Forelimb muscle (tissue), 1 donor: ENCODE results near the gene KRTAP10-6. TPM values are rescaled to one million over a fixed set of nuclear protein-coding genes. Genes with fewer than 3 reads are reported as not detected.
"Not testable (repeated sequence)": the region's sequence is repeated elsewhere in the genome, so short reads cannot be mapped to it uniquely, and the experiment has no call there.

Experiments
- DNase-seq: peaks from one replicate; pipeline ENCODE4 v3.0.0-alpha.2; 2013; ENCODE audit warnings: low read depth
- polyA plus RNA-seq: library from polyadenylated mRNA; unstranded; fragments of 120-200 nt; gene quantifications from one replicate; pipeline ENCODE4 v1.2.1, GENCODE V29; 2013; ENCODE audit not compliant: insufficient read length

Gene KRTAP10-6
- polyA plus RNA-seq, 1 donor: not detected

DNA sequence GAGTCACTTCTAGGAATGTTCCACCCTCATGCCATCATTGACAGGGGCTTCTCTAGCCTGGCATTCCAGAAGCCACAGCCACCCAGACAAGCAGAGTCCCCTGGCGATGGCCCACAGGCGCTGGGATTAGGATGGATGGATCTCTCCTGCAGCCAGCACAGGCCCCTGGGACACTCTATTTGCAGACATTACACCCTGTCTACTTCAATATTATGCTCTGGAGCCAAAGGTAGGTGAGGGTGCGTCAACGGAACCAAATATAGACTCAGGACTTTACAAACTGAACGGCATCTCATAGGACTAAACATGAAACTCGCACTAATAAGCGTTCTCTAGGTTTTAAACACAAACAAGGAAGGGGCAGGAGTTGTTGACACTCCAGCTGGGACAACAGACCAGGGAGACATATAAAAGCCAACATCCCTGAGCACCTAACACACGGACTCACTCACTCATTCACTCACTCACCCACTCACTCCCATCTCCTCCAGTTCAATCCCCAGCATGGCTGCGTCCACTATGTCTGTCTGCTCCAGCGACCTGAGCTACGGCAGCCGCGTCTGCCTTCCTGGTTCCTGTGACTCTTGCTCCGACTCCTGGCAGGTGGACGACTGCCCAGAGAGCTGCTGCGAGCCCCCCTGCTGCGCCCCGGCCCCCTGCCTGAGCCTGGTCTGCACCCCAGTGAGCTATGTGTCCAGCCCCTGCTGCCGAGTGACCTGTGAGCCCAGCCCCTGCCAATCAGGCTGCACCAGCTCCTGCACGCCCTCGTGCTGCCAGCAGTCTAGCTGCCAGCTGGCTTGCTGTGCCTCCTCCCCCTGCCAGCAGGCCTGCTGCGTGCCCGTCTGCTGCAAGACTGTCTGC, 8.0 kb upstream of the KRTAP10-6 start, which contains the start of gene KRTAP10-7:
Gene KRTAP10-7, plus strand, starts transcription at position 480 of the 861 bp plus-strand sequence. Its CDS starts 25 bp downstream, at position 505.
- DNase-seq: not testable (repeated sequence)

DNA sequence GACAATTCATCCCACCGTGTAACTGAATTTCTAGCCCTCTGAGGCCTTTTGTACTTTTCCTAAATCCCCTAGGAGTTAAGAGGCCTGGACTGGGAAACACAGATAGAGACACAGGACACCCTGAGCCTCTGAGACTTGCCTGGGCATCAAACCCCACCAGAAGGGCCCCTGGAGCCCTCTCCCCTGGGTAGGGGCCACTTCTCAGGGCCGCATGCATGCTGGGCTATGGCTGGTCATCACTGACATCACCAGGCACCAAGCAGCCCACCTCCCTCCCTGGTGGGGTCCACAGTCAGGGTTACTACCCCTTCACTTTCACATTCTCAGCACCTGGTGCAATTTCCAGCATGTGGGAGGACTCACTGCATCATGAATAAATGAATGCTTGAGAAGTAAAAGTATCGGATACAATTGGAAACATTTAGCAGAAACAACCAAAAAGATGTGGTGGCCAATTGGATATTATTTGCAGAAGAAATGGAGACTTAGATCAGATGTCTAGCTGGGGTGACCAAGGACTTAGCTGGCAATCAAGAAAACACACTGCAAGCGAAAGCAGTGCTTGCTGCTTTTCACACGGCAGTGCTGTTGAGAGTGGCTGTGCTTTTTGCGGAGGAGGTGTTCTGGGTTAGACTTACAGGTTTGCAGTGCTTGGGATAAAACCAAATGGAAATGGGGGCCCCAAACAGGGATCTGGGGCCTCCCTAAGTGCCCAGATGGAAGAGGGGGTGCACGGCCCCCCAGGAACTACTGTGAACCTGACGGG, 7.1 kb upstream of the KRTAP10-6 start:
- DNase-seq: no peak

DNA sequence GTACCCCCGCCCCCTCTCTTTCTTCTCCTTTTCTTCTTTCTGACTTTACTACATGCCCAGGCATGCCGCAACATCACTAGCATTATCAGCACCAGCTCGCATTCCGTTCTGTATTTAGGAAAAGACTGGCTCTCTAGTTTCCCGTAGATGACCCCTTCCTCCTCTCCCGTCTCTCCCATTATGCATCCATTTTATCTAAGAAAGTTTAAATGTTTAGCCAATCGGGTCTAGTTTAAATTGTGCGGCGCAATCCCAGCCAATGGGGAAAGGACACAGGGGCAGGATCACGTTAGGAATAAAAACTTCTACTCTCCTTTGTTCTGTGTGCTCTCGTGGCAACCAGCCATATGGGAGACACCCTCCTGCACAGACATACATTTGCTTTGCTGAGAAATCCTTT, 5.8 kb upstream of the KRTAP10-6 start:
- DNase-seq: no peak

DNA sequence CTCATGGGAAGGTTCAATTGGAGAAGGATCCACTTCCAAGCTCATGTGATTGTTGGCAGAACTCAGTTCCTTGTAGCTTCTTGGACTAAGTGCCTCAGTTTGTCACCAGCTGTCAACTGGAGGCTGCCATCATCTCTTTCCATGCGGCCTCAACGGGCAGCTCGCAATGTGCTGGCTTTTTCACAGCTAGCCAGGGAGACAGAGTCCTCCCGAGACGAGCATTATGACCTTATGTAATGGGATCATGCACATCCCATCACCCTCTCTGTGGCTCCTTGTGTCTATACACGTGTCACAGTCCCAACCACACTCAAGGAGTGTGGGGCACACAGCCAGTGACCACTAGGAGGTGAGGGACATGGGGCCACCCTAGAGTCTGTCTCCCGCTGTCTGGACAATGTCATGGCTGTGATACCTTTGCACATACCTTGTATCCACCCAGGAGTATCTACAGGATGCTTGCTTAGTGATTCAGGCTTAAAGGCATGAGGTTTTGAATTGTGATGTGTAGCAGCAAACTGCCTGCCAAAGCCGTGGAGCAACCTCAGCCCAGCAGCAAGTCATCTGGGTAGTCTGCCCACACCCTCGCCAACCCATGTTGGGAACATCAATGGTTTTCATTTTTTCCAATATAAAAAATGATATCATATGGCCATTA, 3.9 kb upstream of the KRTAP10-6 start:
- no peak for DNase-seq

DNA sequence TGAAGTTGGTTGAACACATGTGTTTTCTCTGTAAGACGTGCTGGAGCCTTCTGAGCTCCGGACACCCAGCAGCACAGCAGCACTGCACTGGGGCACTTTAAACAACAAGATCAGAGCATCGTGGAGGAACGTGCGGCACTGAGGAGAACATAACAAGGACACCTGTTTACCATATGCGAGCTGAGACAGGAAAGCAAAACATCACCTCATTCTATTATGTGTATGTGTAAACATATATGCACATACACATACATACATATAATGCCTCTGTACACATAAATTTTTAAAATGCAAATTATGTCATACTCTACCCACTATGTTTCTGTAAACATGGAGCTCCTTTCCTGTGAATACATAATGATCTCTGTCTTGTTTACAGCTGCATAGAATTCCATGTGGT, 3.2 kb upstream of the KRTAP10-6 start:
- no peak for DNase-seq

DNA sequence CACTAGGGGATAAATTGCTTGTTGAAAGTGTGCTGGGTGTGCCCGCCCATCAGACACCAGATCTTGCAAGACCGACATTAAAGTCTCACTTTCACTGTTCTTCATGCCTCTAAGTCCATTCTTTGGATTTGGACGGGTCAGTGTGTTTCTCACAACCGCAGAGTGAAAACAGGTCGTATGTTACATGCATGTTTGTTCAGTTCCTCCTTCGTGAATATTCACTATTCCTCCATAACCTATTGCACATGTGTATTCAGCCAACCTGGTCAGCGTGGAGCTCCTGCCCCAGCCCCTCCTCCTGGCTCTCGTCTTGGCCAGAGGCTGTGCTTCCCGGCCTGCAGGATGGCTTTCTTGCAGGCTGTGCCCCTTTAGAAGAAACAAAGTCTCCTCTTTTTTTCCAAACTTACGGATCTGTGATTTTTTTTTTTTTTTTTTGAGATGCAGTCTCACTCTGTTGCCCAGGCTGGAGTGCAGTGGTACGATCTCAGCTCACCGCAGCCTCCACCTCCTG, 2.2 kb upstream of the KRTAP10-6 start:
- no peak for DNase-seq

DNA sequence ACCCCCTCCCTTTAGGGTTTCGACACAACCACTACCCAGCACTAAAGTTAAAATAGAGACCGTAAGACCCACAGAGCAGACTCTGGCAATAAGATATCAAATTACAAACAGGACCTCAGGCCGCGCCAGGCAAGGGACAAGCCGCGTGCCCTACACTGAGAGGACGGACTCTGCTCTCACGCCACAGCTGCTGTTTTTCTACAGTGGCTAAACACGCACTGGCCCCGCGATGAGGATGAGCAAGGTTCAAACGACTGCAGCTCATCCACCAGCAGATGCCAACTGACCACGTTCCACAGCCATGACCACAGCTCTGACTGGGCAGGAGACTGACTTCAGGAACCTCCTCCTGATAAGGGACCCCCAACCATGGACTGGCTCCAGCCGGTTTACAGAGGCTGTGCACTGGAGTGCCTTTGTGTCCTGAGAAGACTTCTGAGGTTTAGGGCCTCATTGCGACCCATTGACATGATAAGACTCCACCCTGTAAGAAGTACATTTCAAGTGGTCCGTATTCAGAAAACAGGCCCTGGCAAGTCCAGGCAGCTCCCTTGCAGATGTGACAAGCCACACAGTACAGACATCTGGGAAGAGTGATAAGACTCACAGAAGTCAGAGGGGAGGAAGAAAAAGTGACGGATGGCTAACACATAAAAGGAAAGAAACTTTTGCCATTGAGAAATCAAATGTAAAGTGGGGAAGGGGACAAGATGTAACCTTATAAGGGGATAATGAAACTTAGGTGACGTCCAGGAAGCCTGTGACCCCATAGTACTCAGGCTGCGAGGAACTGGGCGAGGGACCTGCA, 1.5 kb upstream of the KRTAP10-6 start:
- no peak for DNase-seq

DNA sequence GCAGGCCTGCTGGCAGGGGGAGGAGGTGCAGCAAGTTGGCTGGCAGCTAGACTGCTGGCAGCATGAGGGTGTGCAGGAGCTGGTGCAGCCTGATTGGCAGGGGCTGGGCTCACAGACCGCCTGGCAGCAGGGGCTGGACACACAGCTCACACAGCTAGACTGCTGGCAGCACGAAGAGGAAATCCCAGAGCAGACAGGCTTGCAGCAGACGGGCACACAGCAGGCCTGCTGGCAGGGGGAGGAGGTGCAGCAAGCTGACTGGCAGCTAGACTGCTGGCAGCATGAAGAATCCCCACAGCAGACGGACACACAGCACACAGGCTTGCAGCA, 539 bp downstream of the KRTAP10-6 start:
- DNase-seq: not testable (repeated sequence)

DNA sequence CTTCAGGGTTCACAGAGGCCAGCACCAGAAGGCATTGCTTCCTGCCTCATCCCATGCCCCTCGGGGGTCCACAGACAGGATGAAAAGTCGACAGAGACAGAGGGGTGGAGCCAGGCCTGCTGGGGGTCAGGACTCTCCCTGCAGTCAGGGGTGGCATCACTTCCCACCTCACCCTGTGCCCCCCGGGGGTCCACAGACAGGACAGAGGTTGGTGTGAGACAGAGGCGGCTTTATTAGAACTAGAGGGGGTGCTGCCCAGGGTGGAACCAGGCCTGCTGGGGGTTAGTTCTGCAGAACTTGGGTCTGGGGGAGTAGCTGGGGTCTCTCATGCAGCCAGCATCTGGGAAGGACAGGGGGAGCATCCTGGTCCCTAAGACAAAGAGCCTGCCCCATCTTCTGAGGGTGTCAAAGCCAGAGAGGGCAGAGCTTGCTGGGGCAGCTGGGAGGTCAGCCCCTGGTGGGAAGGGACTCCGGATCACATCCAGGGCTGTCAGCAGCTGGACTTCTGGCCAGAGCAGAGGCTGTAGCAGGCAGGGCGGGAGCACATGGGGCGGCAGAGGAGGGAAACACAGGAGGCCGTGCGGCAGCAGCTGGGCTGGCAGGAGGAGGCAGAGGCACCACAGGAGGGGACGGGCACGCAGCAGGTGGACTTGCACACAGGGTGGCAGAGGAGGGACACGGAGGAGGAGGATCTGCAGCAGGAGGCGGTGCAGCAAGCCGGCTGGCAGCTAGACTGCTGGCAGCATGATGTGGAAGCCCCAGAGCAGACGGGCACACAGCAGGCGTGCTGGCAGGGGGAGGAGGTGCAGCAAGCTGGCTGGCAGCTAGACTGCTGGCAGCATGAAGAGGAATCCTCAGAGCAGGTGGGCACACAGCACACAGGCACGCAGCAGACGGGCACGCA, 1.2 kb downstream of the KRTAP10-6 start:
- not testable (repeated sequence) for DNase-seq

DNA sequence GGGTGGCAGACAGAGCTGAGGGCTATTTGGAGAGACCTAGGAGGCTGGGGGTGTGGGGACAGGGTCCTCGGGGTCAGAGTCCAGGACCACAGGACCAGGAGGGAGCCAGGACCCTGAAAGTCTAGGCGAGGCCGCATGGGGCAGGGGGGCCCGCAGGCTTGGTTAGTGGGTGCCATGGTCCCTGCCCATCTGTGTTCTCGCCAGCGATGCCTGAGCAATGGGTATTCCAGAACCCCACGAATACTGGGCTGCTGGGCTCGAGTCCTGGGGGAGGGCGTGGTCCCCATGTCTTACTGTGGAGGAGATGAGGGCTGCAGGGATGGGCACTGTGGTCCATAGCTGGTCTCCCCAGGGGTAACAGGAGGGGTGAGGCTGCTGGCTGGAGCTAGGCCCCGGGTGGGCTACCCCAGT, 2.0 kb downstream of the KRTAP10-6 start:
- DNase-seq: no peak

DNA sequence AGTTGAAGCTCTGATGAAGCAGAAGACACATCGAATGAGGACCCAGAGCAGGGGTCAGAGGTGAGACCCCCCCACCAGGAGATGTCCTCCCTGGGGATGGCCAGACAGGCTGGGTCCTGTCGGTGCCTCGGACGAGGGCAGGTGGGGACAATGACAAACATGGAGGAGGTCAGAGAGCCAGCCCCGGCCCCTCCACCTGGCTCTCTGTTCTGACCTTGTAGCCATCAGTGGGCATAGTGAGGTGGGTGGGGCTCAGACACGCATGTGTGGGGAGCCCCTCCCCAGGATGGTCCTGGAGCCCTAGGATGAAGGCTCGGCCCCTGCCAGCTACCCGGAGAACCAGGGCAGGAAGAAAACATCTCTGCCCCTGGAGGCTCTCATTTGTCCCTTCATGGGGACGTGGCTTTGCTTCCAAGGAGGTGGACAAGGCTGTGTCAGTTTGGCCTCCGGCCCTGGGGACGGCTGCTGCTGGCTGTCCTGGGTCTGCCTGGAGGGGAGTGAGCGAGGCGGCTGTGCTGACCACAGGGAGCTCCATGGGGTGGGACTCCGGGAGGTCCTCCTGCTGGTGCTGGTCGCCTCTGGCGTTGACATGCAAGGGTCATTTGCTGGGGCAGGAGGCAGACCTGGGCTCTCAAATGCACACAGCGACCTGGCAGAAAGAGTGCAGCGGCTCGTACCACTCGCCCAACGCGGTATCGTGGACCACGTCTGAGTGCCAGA, 2.6 kb downstream of the KRTAP10-6 start:
- no peak for DNase-seq

DNA sequence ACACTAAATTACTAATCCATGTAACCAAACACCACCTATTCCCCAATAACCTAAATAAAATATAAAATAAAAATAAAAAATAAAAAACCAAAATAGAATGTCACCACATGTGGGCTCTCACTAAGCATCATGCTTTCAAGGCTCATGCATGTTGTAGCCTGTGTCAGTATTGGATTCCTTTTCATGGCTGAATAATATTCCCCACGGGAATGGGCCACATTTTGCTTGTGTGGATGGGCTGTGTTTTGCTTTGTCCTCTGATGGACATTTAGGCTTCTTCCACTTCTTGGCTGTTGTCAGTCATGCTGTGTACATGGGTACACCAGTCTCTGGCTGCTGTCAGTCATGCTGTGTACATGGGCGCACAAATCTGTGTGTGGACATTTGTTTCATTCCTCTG, 3.2 kb downstream of the KRTAP10-6 start:
- no peak for DNase-seq

DNA sequence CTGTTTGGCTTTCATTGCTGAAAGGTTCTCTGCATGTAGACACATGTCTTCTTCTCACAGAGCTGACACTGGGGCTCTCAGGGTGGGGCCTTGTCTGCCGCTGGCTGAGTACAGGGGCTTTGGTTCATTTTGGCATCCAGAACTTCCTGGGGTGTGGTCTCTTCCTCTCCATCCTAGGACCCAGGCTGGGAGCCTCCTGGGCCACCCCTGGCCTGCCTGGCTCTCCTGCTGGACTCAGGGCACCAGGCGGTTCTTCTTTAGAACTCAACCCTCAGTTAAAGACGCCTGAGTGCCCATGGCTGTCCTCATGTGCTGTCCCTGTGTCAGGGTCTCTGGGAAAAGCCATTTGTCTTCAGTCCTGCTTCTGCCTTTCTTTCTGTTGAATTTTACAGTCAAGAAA, 6.4 kb downstream of the KRTAP10-6 start:
- no peak for DNase-seq

DNA sequence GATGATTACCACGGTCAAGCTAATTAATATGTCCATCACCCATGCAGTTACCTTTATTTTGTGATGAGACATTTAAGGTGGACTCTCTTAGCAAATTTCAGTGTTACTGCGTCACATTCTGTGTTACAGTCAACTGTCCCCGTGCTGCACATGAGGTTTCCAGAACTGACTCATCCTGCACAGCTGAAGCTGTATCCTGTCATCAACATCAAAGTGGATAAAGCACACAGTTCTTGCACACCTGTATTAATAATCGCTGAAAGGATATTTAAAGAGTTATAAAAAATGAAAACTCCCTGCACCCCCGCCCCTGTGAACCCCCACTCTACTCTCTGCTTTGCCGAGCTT, 8.5 kb downstream of the KRTAP10-6 start:
- DNase-seq: no peak

DNA sequence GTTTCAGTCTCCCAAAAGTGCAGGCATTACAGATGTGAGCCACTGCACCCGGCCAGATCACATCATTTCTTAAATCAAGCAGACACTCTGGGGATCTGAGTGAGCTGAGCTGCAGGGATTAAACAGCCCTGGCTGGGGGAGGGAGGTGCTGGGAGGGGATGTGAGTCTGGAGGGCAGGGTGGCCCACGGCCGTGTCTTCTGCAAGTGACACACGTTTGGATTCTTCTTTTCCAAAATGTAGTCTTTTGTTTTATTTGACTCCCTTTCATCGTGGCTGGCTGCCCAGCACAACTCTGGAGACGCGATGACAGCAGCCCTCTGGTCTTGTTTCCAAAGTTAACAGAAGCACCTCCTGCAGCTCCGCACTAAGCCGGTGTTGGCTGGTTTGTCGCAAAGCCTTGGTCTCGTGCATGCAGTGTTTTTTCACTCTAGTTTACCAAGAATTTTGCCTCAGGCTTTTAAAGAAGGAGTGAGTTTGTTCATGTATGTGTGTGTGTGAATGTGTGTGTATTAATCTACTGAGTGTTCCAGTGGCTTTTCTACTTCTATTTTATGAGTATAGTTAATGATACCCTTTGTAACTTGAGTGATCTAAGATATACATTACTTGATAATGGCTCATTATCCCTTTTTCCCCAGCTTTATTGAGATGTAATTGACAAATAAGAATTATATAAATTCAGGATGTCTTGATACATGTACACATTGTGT, 9.1 kb downstream of the KRTAP10-6 start:
- no peak for DNase-seq

DNA sequence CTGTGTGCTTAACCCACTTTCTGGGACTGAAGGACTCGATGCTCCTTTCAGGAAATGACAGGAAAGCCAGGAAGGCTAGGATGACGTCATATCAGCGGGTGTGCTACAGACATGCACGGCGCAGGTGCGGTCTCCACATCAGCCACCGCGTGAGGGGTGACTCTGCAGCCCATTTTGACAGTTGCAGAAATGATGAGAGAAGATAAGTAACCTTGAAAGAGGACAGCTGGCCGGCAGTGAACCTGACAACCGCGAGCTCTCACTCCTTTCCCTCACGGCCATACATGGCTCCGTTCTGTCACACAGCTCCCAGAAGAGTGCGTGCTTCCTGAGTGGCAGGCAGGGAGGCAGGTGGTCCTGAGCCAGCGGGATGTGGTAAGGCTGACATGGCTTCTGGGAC, 10.2 kb downstream of the KRTAP10-6 start:
- no peak for DNase-seq

DNA sequence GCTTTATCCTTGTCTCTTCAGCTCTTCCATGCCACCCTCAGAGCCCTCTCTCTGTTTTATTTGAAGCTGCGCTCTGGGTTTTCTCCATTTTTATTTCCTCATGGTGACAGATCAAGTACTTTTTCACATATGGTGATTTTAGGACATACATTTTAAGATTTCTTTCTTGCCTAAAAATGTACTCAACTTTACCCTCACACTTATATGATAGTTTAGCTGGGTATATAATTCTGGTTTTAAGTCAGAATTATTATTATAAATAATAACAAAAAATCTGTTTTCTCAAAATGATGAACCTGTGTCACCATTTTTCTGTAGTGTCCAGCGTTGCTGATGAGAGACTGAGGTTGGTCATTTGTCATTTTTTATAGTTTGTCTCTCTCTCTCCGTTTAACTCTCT, 11.1 kb downstream of the KRTAP10-6 start:
- no peak for DNase-seq

DNA sequence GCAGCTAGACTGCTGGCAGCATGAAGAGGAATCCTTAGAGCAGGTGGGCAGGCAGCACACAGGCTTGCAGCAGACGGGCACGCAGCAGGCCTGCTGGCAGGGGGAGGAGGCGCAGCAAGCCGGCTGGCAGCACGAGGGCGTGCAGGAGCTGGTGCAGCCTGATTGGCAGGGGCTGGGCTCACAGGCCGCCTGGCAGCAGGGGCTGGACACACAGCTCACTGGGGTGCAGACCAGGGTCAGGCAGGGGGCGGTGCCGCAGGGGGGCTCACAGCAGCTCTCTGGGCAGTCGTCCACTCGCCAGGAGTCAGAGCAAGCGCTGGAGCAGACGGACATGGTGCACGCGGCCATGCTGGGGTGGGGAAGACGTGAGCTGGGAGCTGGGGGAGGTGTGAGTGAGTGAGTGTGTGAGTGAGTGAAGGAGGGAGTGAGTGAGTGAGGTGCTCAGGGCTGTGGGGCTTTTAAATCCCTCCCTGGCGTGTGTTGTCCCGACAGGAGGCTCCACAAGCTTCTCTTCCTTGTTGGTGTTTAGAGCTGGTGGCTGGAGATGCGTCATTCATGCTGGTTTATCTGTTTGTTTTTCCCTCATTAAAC, 12.0 kb downstream of the KRTAP10-6 start, which contains the start of gene KRTAP10-5:
Gene KRTAP10-5, minus strand, starts transcription at position 374 of the 591 bp plus-strand sequence. Its CDS starts 26 bp downstream, at position 348.
- DNase-seq: not testable (repeated sequence)

DNA sequence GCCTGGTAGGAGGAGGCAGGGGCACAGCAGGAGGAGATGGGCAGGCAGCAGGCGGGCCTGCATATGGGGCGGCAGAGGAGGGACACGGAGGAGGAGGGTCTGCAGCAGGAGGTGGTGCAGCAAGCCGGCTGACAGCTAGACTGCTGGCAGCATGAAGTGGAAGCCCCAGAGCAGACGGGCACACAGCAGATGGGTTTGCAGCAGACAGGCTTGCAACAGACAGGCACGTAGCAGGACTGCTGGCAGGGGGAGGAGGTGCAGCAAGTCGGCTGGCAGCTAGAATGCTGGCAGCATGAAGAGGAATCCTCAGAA, 12.5 kb downstream of the KRTAP10-6 start:
- DNase-seq: no peak
